HepG2 (cell line): ENCODE data around the gene SLC1A5. TPM values are rescaled to one million over a fixed set of nuclear protein-coding genes. Genes with fewer than 3 reads are reported as not detected.

Source experiments
- ARNT2 ChIP-seq: sonication (generic); formaldehyde crosslinking; IDR thresholded peaks from 2 replicates; pipeline ENCODE4 v1.8.0; 2022; ENCODE audit warnings: mild to moderate bottlenecking, low read depth, missing genetic modification reagents, moderate library complexity
- EP300 ChIP-seq, 3 experiments: sonication (generic) in 1 of 3; formaldehyde crosslinking in 1 of 3; IDR thresholded peaks; 2 replicates each; pipeline versions ENCODE4 v1.5.1 to v1.6.1; 2011 to 2020; ENCODE audit warnings: low read depth in 2 of 3, low read length in 2 of 3, borderline replicate concordance in 1 of 3, improper control_type of control experiment in 1 of 3, mild to moderate bottlenecking in 1 of 3, missing genetic modification reagents in 1 of 3, moderate library complexity in 1 of 3
- FLYWCH1 ChIP-seq: sonication (generic); formaldehyde crosslinking; IDR thresholded peaks from 2 replicates; pipeline ENCODE4 v1.8.1; 2023; ENCODE audit warnings: mild to moderate bottlenecking, missing genetic modification reagents
- GFI1 ChIP-seq: sonication (generic); formaldehyde crosslinking; IDR thresholded peaks from 2 replicates; pipeline ENCODE4 v1.5.0; 2020; ENCODE audit warnings: missing genetic modification reagents, mild to moderate bottlenecking, borderline replicate concordance
- IRF2 ChIP-seq: IDR thresholded peaks from 2 replicates; pipeline ENCODE4 v1.6.1; 2018; ENCODE audit warnings: missing genetic modification reagents, missing compliant biosample characterization
- LCORL ChIP-seq, 2 experiments: fragments of 450-650 bp in 1 of 2; sonication (generic) in 1 of 2; formaldehyde crosslinking in 1 of 2; IDR thresholded peaks; 2 replicates each; pipeline versions ENCODE4 v1.5.0 to v1.6.1; 2017 to 2020; ENCODE audit warnings: antibody characterized with exemption in 1 of 2, missing genetic modification reagents in 1 of 2
- ONECUT2 ChIP-seq: sonication (generic); formaldehyde crosslinking; IDR thresholded peaks from 2 replicates; pipeline ENCODE4 v1.4.0; 2020; ENCODE audit warnings: missing genetic modification reagents
- PRPF4 ChIP-seq: fragments of 200-400 bp; formaldehyde crosslinking; IDR thresholded peaks from 2 replicates; pipeline ENCODE4 v1.6.1; 2016; ENCODE audit warnings: low read length, low read depth; ENCODE audit not compliant: poor library complexity, severe bottlenecking
- SATB2 ChIP-seq: sonication (generic); formaldehyde crosslinking; IDR thresholded peaks from 2 replicates; pipeline ENCODE4 v1.5.0; 2020; ENCODE audit warnings: missing genetic modification reagents
- SETDB1 ChIP-seq: sonication (generic); formaldehyde crosslinking; IDR thresholded peaks from 2 replicates; pipeline ENCODE4 v1.5.1; 2020; ENCODE audit warnings: missing genetic modification reagents, mild to moderate bottlenecking, borderline replicate concordance
- SMC3 ChIP-seq: IDR thresholded peaks from 2 replicates; pipeline ENCODE4 v1.6.1; 2011; ENCODE audit warnings: low read length, improper control_type of control experiment
- SP140L ChIP-seq: sonication (generic); formaldehyde crosslinking; IDR thresholded peaks from 2 replicates; pipeline ENCODE4 v1.4.0; 2020; ENCODE audit warnings: missing genetic modification reagents, borderline replicate concordance
- TAF15 ChIP-seq: fragments of 200-400 bp; formaldehyde crosslinking; IDR thresholded peaks from one replicate; pipeline ENCODE4 v1.6.1; 2018; ENCODE audit warnings: mild to moderate bottlenecking, low read depth, low read length; ENCODE audit not compliant: poor library complexity, severe bottlenecking
- ZNF432 ChIP-seq: sonication (generic); formaldehyde crosslinking; IDR thresholded peaks from 2 replicates; pipeline ENCODE4 v1.5.0; 2020; ENCODE audit warnings: missing genetic modification reagents, mild to moderate bottlenecking, borderline replicate concordance
- ZNF563 ChIP-seq: sonication (generic); formaldehyde crosslinking; IDR thresholded peaks from 2 replicates; pipeline ENCODE4 v1.8.0; 2022; ENCODE audit warnings: mild to moderate bottlenecking, moderate library complexity, missing genetic modification reagents
- ZNF607 ChIP-seq: sonication (generic); formaldehyde crosslinking; IDR thresholded peaks from 2 replicates; pipeline ENCODE4 v1.5.1; 2020; ENCODE audit warnings: missing genetic modification reagents, mild to moderate bottlenecking, borderline replicate concordance
- ZNF724P ChIP-seq: sonication (generic); formaldehyde crosslinking; IDR thresholded peaks from 2 replicates; pipeline ENCODE4 v1.8.0; 2022; ENCODE audit warnings: missing genetic modification reagents, borderline replicate concordance
- ZNF790 ChIP-seq: sonication (generic); formaldehyde crosslinking; IDR thresholded peaks from 2 replicates; pipeline ENCODE4 v1.8.0; 2022; ENCODE audit warnings: missing genetic modification reagents, mild to moderate bottlenecking, borderline replicate concordance
- ZNF792 ChIP-seq: IDR thresholded peaks from 2 replicates; pipeline ENCODE4 v1.6.1; 2016
- polyA plus RNA-seq, 8 experiments: library from polyadenylated mRNA; depleted of rRNA in 3 of 8; stranded (reverse) in 7 of 8; unstranded in 1 of 8; fragments of >200 nt; fragmentation: Illumina TruSeq in 4 of 8; extraction: Trizol in 4 of 8; gene quantifications; 2 replicates each; pipeline versions ENCODE4 v1.2.1 to v1.2.3, GENCODE V29; 2011 to 2016; ENCODE audit warnings: low read depth in 4 of 8, missing spikeins in 1 of 8, mixed read lengths in 1 of 8; ENCODE audit not compliant: insufficient read depth in 1 of 8
- total RNA-seq, 5 experiments: library from RNA; depleted of rRNA; stranded (reverse); fragments of >200 nt; fragmentation: Illumina TruSeq; extraction: Trizol; gene quantifications; 2 replicates each; pipeline ENCODE4 v1.2.3, GENCODE V29; 2016; ENCODE audit warnings: low read depth in 1 of 5
- TF ChIP-seq, protein P1 (sequence below), 2 experiments: sonication (generic) in 1 of 2; formaldehyde crosslinking in 1 of 2; IDR thresholded peaks; 2 replicates each; pipeline versions ENCODE4 v1.4.0 to v1.6.1; 2018 to 2020; ENCODE audit warnings: missing genetic modification reagents in 2 of 2, borderline replicate concordance in 1 of 2, low read depth in 1 of 2, mild to moderate bottlenecking in 1 of 2, missing biosample characterization in 1 of 2
- TF ChIP-seq, protein P2 (sequence below): sonication (generic); formaldehyde crosslinking; conservative IDR thresholded peaks from 2 replicates; pipeline ENCODE4 v1.4.0; 2020; ENCODE audit warnings: missing genetic modification reagents
- TF ChIP-seq, protein P3 (sequence below): IDR thresholded peaks from 2 replicates; pipeline ENCODE4 v1.6.1; 2016; ENCODE audit warnings: mild to moderate bottlenecking

Gene SLC1A5
- total and polyA plus RNA-seq, 2 of the 13 experiments (the other 11 are each of a cell fraction or from before 2014, with no cell fraction given) = 120 to 159 TPM

DNA sequence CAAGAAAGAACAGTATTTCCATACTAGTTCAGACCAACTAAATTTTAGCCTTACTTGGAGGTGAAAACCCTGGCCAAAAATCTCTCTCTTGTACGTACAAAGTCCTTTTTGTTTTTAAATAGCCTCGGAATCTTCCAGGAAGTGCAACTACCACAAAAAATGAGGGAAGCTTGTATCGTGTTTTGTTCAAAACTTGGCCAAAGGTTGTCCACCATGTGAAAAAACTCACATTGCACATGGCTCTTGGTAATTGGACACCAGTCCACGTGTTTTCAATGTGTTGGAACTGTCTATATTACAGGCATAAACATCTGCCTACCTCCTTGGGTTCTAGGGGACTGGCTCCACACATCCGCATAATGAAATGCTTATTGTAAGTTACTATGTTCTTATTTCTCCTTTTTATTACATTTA, 27.0 kb downstream of the SLC1A5 start (continued):
- TF ChIP-seq FLYWCH1 (CRISPR knock-in tag) = 0 out of 2 replicates have a peak, but pooled peaks have one; percentile 42
- 0 out of 2 replicates have a peak, but pooled peaks have one; percentile 52 for TF ChIP-seq IRF2 (CRISPR knock-in tag)
- 0 out of 2 replicates have a peak, but pooled peaks have one; percentile 29 for TF ChIP-seq ZNF563 (CRISPR knock-in tag)
- TF ChIP-seq, protein P1, sequence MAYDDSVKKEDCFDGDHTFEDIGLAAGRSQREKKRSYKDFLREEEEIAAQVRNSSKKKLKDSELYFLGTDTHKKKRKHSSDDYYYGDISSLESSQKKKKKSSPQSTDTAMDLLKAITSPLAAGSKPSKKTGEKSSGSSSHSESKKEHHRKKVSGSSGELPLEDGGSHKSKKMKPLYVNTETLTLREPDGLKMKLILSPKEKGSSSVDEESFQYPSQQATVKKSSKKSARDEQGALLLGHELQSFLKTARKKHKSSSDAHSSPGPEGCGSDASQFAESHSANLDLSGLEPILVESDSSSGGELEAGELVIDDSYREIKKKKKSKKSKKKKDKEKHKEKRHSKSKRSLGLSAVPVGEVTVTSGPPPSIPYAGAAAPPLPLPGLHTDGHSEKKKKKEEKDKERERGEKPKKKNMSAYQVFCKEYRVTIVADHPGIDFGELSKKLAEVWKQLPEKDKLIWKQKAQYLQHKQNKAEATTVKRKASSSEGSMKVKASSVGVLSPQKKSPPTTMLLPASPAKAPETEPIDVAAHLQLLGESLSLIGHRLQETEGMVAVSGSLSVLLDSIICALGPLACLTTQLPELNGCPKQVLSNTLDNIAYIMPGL (CRISPR knock-in tag; IDR thresholded peaks at IDR 0.05; ENCODE audit: borderline replicate concordance in 1 of 2, low read depth in 1 of 2) = peak in 1 of 2 experiments; percentile 41; a peak in 1 of 4 replicates
- TF ChIP-seq, protein P2, sequence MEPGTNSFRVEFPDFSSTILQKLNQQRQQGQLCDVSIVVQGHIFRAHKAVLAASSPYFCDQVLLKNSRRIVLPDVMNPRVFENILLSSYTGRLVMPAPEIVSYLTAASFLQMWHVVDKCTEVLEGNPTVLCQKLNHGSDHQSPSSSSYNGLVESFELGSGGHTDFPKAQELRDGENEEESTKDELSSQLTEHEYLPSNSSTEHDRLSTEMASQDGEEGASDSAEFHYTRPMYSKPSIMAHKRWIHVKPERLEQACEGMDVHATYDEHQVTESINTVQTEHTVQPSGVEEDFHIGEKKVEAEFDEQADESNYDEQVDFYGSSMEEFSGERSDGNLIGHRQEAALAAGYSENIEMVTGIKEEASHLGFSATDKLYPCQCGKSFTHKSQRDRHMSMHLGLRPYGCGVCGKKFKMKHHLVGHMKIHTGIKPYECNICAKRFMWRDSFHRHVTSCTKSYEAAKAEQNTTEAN (CRISPR knock-in tag) = peak; percentile 91
- TF ChIP-seq ARNT2 = 0 out of 2 replicates have a peak, but pooled peaks have one; percentile 39
- TF ChIP-seq ZNF792 = peak; percentile 53; the same call in 1 of the 2 replicates
- TF ChIP-seq SETDB1 (CRISPR knock-in tag) = 0 out of 2 replicates have a peak, but pooled peaks have one; percentile 26
- TF ChIP-seq ZNF432 (CRISPR knock-in tag) = no peak
- TF ChIP-seq, protein P3, sequence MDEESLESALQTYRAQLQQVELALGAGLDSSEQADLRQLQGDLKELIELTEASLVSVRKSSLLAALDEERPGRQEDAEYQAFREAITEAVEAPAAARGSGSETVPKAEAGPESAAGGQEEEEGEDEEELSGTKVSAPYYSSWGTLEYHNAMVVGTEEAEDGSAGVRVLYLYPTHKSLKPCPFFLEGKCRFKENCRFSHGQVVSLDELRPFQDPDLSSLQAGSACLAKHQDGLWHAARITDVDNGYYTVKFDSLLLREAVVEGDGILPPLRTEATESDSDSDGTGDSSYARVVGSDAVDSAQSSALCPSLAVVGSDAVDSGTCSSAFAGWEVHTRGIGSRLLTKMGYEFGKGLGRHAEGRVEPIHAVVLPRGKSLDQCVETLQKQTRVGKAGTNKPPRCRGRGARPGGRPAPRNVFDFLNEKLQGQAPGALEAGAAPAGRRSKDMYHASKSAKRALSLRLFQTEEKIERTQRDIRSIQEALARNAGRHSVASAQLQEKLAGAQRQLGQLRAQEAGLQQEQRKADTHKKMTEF (CRISPR knock-in tag) = peak; percentile 72
- TF ChIP-seq ZNF607 (CRISPR knock-in tag) = peak; percentile 93
- peak; percentile 58; the same call in 1 of the 2 replicates for TF ChIP-seq ZNF790 (CRISPR knock-in tag)
- 0 out of 2 replicates have a peak, but pooled peaks have one; percentile 31 for TF ChIP-seq GFI1 (CRISPR knock-in tag)
- no peak for TF ChIP-seq TAF15
- no peak for TF ChIP-seq EP300 (IDR thresholded peaks at IDR 0.05; ENCODE audit: low read depth in 2 of 2, low read length in 2 of 2)
- TF ChIP-seq EP300 (CRISPR knock-in tag; IDR thresholded peaks at IDR 0.05; ENCODE audit: borderline replicate concordance) = no peak
- TF ChIP-seq LCORL (IDR thresholded peaks at IDR 0.05) = no peak
- TF ChIP-seq LCORL (CRISPR knock-in tag; IDR thresholded peaks at IDR 0.05) = 0 out of 2 replicates have a peak, but pooled peaks have one; percentile 59
- TF ChIP-seq PRPF4 = no peak
- 0 out of 2 replicates have a peak, but pooled peaks have one; percentile 7 for TF ChIP-seq ONECUT2 (CRISPR knock-in tag)
- TF ChIP-seq SMC3 = no peak
- TF ChIP-seq SP140L (CRISPR knock-in tag) = peak; percentile 58; the same call in 1 of the 2 replicates
- TF ChIP-seq SATB2 = 0 out of 2 replicates have a peak, but pooled peaks have one; percentile 71
- TF ChIP-seq ZNF724P (CRISPR knock-in tag) = 0 out of 2 replicates have a peak, but pooled peaks have one; percentile 30
